GM19351 (cell line): ENCODE data around the gene EPB41L4B.
"Not testable (repeated sequence)": the region's sequence is repeated elsewhere in the genome, so short reads cannot be mapped to it uniquely, and the experiment has no call there.

Experiments used
- ATAC-seq: cut with Tn5 transposase; IDR thresholded peaks from one replicate; pipeline ENCODE4 v1.9.1; 2021; ENCODE audit warnings: mild to moderate bottlenecking, moderate library complexity; ENCODE audit not compliant: unreplicated experiment

Gene EPB41L4B

DNA sequence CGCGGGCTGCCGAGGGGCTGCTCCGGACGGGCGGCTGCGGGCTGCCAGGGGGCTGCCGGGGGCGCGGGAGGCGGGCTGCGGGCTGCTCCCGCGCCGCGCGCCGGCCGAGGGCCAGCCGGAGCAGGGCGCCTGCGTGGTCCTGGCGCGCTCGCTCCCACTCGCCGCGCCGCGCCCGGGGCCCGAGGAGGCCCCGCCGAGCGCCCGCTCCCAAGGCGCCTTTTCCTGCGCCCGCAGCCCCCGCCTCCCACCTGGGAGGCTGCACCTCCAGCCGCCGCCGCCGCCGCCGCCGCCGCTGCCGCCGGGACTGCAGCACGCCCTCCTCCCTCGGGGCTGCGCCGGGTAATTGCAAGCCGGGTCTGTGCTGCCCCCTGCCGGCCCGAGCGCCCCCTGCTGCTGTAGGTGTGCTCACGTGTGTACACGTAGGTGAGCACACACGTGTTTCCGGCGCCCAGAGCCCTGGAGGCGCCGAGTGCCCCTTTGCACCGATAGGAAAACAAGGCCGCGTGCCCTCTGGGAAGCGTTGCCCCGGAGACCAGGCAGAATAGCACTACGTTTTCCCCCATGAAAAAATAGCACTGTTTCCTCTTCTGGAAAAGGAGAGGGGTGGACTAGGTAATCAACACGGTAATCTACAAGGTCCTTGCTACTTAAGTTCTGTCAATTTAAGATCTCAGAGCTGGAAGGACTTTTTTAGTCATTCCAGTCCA lies at the start of gene EPB41L4B:
TSS of gene EPB41L4B (minus strand) at position 318 of the 707 bp plus-strand sequence. CDS start 613 bp downstream, outside the sequence.
- peak; percentile 96 for ATAC-seq

DNA sequence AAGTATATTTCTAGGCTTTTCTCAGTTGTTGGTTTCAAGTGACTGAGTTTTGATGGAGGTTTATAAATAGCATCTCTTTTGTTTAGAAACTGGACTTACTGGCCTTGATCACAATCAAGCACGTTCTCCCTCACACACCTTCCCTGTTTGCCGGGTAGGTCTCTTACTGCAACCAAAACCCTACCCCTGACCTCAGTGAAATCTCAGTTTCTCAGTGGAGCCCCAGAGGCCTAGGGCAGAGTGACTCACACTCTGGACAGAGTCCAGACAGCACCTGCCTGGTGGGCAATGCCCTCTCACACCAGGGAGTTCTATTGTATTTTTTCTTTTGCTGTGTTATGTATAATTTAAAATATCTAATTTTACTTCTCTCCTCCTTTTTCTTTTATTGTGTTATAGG lies 48.4 kb upstream of the EPB41L4B start:
- peak; percentile 97 for ATAC-seq

DNA sequence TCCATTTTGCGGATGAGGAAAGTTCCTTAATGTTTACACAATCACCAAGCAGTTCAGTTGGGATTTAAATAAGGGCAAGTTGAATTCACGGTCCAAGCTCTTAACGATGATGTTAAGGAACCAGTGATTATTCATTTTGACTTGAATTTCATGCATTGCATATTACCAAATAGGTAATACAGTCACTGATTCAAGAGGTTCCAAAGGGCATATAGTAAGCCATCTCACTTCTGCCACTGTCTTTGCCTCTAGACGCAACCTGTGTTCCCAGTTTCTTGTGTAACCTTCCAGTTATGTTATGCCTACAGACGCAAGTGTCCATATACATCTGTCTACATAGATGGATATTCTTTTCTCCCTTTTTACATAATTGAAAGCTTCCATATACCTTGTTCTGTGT lies 39.9 kb upstream of the EPB41L4B start:
- ATAC-seq, result no peak

DNA sequence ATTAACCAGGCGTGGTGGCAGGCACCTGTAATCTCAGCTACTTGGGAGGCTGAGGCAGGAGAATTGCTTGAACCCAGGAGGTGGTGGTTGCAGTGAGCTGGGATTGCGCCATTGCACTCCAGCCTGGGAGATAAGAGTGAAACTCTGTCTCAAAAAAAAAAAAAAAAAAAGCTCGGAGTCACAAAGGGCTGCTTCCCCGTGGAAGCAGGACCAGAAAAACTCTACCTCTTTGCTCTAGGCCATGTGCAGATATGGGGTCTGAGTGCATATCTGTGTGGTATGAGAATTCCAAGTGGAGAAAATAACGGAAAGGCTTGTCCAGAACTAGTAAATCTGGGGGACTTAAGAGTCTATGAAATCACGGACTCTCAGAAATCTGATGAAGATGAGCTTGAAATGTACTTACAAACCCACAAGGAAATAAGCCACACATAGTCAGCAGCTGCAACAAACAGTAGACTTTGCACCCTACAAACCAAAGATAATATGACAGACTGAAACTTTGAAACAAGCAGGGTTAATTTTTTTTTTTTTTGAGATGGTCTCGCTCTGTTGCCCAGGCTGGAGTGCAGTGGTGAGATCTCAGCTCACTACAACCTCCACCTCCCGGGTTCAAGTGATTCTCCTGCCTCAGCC lies 38.2 kb upstream of the EPB41L4B start:
- not testable (repeated sequence) for ATAC-seq

DNA sequence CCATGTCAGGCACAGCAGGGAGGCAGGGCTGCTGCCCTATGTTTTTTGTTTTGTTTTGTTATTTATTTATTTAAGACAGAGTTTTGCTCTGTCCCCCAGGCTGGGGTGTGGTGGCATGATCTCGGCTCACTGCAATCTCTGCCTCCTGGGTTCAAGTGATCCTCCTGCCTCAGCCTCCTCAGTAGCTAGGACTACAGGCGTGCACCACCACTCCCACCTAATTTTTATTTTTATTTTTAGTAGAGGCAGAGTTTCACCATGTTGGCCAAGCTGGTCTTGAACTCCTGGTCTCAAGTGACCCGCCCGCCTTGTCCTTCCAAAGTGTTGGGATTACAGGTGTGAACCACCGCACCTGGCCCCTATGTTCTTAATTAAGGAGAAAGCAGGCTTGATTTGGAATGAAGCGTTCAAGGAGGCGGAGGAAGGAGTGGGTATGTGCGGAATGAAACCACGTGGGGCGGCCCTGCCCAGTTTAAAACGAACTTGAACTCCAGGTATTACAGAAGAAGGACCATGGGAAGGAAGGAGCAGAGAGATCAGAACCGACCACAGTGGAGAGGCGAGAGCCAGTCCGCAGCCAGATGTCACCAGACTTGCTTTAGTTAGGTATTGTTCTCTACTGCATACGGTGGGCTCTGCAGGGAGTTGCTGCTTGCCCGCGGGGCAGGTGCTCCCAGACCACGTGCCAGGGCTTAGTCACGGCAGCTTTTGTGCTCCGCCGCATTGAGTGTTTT lies 34.9 kb upstream of the EPB41L4B start:
- ATAC-seq, result no peak

DNA sequence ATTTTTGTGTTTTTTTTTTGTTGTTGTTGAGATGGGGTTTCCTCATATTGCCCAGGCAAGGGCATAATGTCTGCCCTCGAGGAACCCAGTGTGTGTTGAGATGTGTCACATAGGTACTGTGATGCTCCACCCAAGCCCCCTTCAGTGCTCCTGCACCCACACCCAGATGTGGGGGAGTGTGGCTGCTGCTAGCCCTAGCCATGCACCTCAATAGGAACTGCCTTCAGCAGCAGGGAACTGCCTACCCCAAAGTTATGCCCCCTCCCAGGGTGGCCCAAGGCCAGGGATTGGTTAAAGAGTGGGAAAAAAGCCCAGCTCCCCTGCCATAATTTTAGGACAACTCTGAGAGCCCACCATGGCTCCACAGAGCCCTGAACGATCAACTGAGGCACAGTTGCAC lies 33.3 kb upstream of the EPB41L4B start:
- no peak for ATAC-seq

DNA sequence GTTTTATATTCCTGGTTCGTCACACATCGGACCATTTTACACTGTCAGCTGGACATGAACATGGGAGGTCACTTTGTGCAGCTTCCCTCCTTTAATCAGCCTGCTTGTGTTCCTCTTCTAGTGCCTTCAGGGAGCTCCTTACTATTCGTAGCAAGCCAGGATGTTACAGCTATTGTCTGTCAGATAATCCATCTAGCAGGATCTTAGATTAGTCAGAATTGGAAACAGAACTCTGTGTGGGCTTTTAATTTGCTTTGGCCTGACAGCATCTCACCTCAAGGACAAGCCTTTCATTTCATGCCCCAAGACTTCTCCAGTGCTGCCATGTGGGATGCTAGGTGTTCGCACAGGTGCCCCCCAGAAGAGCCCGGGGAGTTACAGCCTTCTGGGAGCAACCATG lies 30.2 kb upstream of the EPB41L4B start:
- ATAC-seq, result peak; percentile 56

DNA sequence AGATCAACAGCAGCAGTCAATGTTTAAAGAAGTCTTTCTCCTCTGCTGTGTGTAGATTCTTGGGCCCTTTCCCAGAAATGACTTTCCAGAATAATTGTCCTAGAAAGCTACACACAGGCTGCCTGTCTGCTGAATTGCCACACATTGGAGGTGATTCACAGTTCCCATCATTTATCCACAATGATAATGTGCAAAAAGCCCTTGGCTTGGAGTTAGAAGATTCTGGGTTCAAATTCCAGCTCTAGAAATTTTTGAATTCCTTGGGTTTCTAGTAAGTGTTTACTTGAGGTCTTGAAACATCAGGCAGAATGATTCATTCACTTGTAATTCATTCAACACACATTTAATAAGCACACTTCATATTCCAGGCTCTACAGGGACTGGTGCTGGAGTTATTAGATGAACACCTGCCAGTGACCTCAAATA lies 28.6 kb upstream of the EPB41L4B start:
- no peak for ATAC-seq

DNA sequence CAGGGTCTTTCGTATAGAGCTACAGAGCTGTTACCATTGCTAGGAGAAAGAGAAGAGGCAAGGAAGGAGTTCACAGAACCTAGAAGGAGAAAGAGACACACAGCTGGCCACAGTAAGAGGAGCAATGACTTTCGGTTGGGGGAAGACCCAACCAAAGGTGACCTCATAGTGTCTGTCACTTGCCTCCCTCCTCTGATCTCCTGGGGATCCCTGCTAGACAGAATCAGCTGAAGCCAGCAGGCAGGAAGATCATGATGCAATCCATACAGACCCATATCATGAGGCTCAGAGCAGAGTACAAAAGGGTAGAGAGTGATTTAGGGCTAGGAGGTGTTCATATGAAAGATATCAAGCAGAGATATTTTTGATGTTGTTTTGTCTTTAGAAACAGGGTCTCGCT lies 26.0 kb upstream of the EPB41L4B start:
- peak; percentile 52 for ATAC-seq

DNA sequence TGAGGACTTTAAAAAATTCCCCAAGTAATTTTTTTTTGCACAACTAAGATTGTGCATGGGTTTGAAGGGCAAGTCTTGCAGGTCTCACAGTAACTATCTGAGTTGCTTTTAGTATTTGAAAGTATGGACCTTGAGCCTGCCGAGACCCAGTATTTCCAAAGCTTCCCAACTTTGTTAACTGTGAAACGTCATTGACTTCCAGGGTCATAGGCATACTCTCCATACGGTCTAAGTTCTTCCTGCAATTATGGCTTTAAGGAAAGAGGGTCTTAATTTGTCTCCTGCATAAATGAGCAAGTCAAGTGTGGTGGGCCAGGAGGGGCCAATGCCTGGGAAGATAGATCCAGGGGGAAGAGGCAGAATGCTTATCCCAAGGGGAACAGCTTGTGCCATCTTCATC lies 24.0 kb upstream of the EPB41L4B start:
- no peak for ATAC-seq

DNA sequence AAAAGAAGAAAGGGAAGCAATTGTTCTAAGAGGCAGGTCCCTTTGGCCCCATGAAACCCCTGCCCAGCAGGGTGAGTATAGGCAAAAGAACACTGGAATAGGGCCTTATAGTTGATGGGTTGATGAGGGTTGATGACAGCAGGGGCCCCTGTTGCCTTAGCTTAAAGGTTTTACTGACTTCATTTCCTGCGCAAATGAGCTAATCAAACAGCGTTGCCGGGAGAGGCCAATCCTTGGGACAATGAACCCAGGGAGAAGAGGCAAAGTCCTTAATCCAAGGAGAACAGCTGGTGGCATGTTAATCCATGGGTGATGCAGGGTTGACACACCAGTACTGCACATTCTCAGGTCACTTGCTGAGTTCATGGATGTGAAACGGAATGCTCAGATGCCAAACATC lies 22.0 kb upstream of the EPB41L4B start:
- ATAC-seq, result no peak

DNA sequence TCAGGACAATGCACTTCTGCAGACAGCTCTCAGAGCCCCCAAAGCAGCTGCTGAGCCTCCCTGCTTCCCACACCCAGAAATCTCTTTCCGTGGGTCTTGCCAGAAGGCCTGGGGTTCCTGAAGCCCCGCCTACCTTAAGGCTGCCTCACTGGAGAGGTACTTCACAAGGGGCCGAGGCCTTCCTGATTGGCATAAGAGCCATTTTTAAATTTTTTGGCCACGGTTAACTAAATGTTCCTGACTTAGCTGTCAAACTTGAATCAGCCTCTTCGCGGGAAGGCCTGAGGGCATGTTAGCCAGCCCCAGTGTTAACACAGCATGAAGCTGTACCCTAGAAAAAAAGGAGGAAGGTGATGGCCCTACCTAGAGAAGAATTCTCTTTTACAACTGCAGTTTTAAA lies 20.7 kb upstream of the EPB41L4B start:
- no peak for ATAC-seq

DNA sequence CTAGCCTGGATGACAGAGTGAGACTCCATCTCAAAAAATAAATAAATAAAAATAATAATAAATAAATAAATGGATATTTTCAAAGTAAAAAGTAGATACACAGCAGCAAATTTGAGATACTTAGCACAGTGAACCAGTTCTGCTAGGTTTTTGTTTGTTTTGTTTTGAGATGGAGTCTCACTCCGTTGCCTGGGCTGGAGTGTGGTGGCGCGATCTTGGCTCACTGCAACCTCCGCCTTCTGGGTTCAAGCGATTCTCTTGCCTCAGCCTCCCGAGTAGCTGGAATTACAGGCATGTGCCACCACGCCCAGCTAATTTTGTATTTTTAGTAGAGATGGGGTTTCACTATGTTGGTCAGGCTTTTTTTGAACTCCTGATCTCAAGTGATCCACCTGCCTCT lies 20.1 kb upstream of the EPB41L4B start:
- ATAC-seq, result not testable (repeated sequence)

DNA sequence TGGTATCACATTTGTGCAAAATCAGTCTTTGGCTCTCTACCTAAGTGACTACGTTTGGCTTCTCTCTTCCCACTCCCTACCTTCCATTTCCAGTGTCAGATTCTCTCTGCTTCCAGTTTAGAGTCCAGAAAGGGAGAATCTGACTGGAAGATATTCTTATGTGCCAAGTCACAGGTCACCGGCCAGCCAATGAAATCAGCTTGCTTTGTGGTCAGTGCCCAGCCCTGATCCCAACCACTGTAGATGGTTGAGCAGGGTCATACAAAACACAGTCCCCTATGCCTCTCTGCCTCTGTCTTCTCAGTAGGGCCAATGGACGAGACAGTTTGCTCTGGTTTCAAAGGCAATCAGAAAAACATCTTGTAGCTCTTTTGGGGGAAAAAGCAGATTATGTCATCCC lies 15.6 kb upstream of the EPB41L4B start:
- no peak for ATAC-seq

DNA sequence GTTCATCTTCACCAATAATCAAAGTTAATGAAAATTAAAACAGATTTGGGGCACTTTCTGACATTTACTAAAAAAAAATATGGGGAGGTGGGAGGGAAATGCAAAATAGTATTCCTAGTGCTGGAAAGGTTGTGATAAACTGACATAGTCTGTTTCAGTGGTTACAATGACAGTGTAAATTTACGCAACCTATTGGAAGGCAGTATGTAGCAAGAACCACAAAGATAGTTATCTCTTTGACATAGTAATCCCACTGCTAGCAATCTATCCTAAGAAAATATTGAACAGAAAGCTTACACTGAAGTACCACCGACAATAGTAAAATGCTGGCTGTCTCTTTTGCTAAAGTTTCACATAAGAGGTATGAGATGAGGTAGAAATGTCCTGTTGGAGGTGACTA lies 15.1 kb upstream of the EPB41L4B start:
- no peak for ATAC-seq

DNA sequence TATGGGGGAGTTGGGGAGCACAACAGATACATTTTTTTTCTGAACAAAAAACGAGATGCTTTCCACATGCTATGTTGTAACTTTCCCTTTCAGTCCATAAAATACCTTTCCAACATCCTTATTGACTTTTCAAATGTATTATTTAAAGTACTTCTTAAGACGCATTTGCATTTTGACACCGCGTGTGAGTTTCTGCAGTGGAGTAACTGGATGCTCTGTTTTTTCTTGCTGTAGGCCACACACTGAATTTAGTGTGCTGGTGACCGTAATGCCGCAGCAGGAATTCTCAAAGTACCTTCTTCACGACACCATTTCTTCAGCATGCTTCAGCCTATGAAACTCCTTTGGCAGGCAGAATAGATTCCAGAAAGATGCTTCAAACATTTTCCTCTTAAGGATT lies 14.3 kb upstream of the EPB41L4B start:
- ATAC-seq, result no peak

DNA sequence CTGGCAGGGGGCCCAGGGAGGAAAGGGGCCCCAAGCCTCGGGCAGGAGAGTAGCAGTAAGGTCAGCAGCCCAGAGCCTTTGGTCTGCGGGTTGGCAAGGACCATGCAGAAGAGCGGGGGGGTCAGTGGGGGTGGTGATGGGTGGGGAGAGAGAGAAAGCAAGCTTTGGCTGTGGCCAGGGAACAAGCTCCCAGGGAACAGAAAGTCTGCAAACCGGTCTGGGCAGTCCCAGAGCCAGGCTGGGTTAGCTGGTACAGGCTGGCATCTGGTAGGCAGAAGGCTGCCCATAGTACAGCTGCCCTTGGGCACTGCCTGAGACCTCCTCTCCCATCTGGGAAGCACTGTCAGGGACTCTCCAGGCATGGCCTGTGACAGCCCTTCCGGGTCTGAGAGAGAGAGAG lies 10.5 kb upstream of the EPB41L4B start:
- no peak for ATAC-seq

DNA sequence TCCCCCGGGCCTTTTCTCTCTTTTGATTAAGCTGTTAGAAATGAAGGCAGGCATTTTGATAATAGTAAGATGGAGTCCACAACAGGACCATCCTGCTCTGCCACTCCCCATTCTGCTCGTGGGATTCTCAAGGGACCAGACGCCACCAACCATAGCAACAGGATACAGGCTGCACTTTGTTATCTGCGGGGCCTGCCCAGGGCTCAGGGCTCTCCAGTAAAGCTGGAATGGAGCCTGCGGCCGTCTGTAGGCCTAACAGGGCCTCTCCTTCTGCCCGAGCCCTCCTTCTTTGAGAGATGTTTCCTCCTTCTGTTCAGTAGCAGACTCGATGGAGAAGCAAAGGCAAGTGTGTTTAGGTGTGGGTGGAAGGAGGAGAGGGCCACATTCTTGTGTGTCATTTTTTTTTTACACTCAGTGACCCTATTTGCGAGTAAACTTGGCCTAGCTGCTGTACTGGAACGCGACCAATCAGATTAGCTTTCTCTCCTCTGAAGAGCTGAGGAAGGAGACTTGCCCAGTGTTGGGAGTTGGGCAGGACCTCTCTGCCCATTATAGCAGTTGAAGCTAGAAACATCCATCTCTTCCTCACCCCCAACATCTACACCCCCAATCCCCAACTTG lies 8.9 kb upstream of the EPB41L4B start:
- ATAC-seq, result no peak

DNA sequence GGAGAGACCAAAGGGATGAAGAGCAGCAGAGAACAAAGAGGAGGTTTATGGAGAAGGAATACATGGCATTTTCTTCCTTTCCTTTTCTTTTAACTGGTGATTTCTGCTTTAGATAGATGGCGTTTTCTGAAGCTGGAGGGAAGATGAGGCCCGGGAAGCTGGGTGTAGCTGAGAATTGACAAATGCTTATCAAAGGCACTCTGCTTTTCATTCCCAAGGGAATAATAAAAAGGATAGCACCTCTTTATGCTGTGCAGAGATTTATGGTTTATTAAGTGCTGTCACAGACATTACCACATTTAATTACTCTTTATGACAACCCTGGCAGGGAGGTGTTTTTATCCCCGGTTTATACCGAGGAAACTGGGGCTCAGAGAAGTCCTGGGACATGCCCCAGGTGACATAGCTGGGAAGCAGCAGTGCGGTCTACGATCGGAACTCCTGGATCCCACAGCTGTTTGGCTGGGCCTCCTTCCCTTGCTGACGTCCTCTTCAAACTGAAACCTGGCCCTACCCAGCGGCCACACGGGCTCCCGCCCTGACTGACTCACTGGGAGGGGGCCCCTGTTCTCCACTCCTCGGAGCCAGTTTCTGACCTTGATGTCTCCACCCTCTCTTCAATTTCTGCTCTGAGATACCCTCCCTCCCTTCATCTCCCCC lies 8.2 kb upstream of the EPB41L4B start:
- no peak for ATAC-seq

DNA sequence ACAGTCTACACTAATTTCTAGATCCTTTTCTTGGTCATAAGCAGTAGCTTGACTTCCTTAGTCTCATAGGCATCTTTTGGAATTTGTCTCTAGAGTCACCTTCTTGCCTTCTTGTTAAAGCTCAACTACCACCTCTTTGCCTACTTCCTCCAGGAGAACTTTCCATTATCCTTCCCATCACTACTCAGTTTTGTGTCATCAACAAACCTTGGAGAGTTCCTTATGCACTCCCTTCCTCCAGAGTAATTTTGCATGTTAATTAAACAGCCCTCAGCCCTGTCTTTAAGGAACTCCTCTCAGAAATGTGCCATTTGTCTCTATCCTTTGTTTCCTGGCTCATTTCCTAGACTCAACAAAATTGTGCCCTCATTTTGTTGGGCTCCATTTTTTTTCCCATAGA lies 4.2 kb upstream of the EPB41L4B start:
- no peak for ATAC-seq

DNA sequence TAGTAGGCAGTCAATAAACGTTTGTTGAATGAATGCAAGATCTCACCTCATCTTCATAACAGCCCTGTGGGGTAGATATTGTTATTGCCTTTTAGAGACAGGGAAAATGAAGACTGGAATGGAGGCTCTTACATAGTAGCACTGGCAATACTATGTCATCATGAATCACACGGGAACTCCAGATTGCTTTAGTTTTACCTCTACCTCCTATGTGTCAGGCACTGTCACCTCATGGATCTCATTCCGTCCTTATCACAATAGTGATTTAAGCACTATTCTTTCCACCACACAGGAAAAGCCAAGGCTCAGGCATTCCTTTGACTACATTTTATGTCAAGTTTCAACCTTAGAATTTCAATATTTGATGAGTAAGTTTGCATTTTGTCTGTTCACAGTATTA lies 2.9 kb upstream of the EPB41L4B start:
- no peak for ATAC-seq
